ENCODE data around the gene RBP3. TPM values are rescaled to one million over a fixed set of nuclear protein-coding genes. Genes with fewer than 3 reads are reported as not detected.

RBP3 gene
- total RNA-seq, 1 donor from 2014 or later = not detected

- DNase-seq (ENCODE audit: extremely low spot score in 2 of 2) = no peak
- H3K4me3 ChIP-seq = no peak overlapping the region
- TF ChIP-seq POLR2AphosphoS5 (IDR thresholded peaks at IDR 0.05; ENCODE audit: insufficient read depth in 1 of 2, low read depth in 1 of 2) = no peak
- no peak for TF ChIP-seq CTCF (IDR thresholded peaks at IDR 0.05)
- no peak for TF ChIP-seq POLR2A (IDR thresholded peaks at IDR 0.05)
These were observed 18.7 kb downstream of the RBP3 start for GRCh38 chr10:47366731-47367460.

GRCh38 chr10:47367646-47368045 is 19.5 kb downstream of the RBP3 start:
- no peak for TF ChIP-seq CTCF (IDR thresholded peaks at IDR 0.05)
- no peak for TF ChIP-seq POLR2A (IDR thresholded peaks at IDR 0.05)
- TF ChIP-seq POLR2AphosphoS5 (IDR thresholded peaks at IDR 0.05; ENCODE audit: insufficient read depth in 1 of 2, low read depth in 1 of 2) = no peak
- no peak overlapping the region for H3K27ac ChIP-seq
- H3K4me3 ChIP-seq = no peak overlapping the region
- no peaks in the 10 kb centered on the region for H3K36me3 ChIP-seq
- no peak for DNase-seq (ENCODE audit: extremely low spot score in 2 of 2)
- intact Hi-C loops (cut with DNase I) = no loop called here
- no peaks in the 10 kb centered on the region for H3K9me3 ChIP-seq
- H3K4me1 ChIP-seq = no peaks in the 10 kb centered on the region
- H3K27me3 ChIP-seq = no peaks in the 10 kb centered on the region

More at GRCh38 chr10:47366731-47367460, 18.7 kb downstream of the RBP3 start:
- H3K36me3 ChIP-seq = no peaks in the 10 kb centered on the region
- H3K9me3 ChIP-seq = no peaks in the 10 kb centered on the region
- H3K4me1 ChIP-seq = no peaks in the 10 kb centered on the region
- intact Hi-C loops (cut with DNase I) = no loop called here
- no peaks in the 10 kb centered on the region for H3K27me3 ChIP-seq
- H3K27ac ChIP-seq = no peak overlapping the region

GRCh38 chr10:47368431-47369180 is 20.4 kb downstream of the RBP3 start:
- peak in 1 of 2 donors; percentile 74 for DNase-seq (ENCODE audit: extremely low spot score in 2 of 2)
- intact Hi-C loops (cut with DNase I) = no loop called here
- Histone ChIP-seq H3K9me3 (no peaks in the 10 kb centered on the region), H3K27ac (no peak overlapping the region), H3K36me3 (no peaks in the 10 kb centered on the region), H3K27me3 (no peaks in the 10 kb centered on the region), H3K4me3 (no peak overlapping the region), H3K4me1 (no peaks in the 10 kb centered on the region)
- TF ChIP-seq POLR2A (IDR thresholded peaks at IDR 0.05) (no peak), POLR2AphosphoS5 (IDR thresholded peaks at IDR 0.05; ENCODE audit: insufficient read depth in 1 of 2, low read depth in 1 of 2) (no peak), CTCF (IDR thresholded peaks at IDR 0.05) (no peak)

GRCh38 chr10:47369251-47369894 is 21.2 kb downstream of the RBP3 start:
- no peaks in the 10 kb centered on the region for H3K9me3 ChIP-seq

More at GRCh38 chr10:47369251-47369894, 21.2 kb downstream of the RBP3 start:
- Histone ChIP-seq H3K27me3 (no peaks in the 10 kb centered on the region), H3K4me3 (no peak overlapping the region), H3K4me1 (no peaks in the 10 kb centered on the region), H3K27ac (no peak overlapping the region), H3K36me3 (no peaks in the 10 kb centered on the region)
- no peak for TF ChIP-seq POLR2A (IDR thresholded peaks at IDR 0.05)
- no peak for TF ChIP-seq CTCF (IDR thresholded peaks at IDR 0.05)
- no peak for TF ChIP-seq POLR2AphosphoS5 (IDR thresholded peaks at IDR 0.05; ENCODE audit: insufficient read depth in 1 of 2, low read depth in 1 of 2)
- intact Hi-C loops (cut with DNase I) = no loop called here
- peak in 1 of 2 donors; percentile 64 for DNase-seq (ENCODE audit: extremely low spot score in 2 of 2)
